ENCODE data around the gene HMCN2.
"Not testable (repeated sequence)": the region's sequence is repeated elsewhere in the genome, so short reads cannot be mapped to it uniquely, and the experiment has no call there.

The HMCN2 gene

DNA sequence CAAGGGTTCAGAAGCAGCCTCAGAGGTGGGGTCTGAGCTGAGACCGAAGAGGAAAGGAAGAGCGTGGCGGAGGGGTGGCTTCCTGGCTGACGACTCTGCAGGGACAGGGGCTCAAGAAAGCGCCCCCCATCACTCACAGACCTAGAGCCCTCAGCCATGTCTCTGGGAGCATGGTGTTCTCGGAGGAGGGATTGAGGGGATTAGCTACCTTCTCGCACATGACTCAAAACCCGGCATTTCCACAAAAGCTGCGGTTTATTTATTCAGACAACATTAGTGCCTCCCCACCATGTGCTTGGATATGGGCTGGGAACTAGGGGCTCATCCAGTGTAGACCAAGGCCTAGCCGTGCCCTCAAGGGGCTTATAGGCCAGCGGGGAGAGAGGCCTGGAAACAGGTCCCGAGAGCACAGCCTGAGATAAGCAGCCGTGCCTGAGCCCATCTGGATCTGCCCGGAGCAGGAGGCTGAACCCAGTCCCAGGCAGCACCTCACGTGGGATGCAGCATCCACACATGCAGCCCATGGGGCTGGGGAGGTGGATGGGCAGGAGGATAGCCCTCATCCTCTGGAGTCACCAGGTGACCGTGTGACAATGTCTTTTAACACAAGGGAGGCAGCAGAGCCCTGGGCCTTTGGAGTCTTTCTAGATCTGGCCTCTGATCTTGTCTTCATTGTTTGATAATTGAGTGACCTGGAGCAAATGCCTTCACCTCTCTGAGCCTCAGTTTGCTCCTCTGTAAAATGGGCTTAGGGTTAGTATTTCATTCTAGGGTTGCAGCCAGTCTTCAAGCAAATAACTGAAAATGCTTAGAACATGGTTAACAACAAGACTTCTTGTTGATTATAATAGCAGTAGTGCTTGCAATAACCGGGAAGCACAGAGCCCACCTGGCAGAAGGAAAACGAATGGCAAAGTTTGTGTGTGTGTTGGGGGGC, 878 bp upstream of the HMCN2 start:
- no peak for DNase-seq

DNA sequence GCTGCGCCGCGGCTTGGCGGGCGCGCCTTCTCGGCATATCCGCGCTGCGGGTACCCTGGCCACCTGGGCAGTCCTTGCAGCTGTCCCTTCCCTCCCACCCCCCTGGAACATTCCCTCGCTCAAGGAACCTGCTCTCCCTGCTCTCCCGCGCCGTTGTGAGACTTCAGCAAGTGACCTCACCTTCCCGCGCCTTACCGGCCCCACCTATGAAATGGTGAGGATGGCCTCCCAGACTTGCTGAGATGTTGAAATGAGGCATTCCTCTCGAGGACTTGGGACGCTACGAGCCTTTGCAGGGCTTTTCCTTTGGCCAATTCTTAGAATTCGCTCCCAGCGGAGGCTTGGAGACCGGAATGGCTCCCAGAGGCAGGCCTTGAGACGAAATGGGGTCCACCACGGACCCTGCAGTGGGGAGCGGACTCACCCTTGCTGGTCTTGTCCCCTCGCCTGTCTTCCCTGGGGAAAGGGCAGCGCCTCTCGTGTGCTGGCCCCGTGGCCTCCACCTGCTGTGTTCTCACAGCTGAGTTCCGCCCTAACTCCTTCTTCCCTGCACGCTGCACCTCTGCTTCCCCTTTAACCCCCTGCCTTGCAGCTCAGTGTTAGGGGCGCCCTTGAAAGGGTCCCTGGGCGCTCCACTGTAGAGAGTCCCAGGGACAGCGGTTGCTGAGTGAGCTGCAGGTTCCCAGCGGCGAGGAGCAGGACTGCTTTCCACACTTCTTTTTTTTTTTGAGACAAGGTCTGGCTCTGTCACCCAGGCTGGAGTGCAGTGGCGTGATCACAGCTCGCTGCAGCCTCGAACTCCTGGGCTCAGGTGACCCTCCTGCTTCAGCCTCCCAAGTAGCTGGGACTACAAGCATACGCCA, 907 bp downstream of the HMCN2 start:
- no peak for DNase-seq

GRCh38 chr9:130267930-130268329, 2.4 kb downstream of the HMCN2 start:
- DNase-seq = no peak

- no peak for DNase-seq
Measured at GRCh38 chr9:130268521-130269211, 3.1 kb downstream of the HMCN2 start.

GRCh38 chr9:130271473-130271872, 5.9 kb downstream of the HMCN2 start:
- no peak for DNase-seq

DNA sequence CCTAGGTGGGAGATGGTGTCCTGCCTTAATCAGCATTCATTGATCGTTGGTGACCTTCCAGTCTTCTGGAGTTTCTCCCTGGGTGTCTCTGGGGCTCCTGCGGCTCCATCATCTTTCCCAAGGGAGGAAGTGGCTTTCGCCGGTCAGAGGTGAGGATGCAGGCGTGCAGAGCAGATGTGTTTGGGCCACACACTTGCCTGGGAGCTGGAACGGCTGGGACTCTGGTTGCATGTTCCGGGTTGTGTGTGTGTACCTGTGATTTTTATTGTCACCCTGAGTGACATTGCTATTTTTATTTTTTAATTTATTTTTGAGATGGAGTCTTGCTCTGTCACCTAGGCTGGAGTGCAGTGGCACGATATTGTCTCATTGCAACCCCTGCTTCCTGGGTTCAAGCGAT, 9.6 kb downstream of the HMCN2 start:
- no peak for DNase-seq

DNA sequence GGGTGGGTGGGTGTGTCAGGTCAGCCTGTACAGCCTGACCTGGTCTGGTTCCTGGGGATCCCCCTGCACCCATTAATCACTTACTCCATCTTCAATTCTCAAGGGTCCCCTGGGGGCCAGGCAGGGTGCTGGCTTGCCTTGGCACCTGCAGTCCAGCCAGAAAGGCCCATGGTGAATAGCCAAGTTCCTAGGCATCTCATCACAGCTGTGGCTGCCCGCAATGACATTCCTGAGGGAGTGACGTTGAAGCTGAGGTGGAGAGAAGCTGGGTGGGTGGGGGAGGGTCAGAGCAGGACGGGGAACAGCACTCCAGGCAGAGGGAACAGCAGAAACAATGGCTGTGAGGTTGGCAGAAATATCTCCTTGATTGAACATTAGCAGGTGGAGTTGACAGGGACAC, 10.6 kb downstream of the HMCN2 start:
- no peak for DNase-seq

DNA sequence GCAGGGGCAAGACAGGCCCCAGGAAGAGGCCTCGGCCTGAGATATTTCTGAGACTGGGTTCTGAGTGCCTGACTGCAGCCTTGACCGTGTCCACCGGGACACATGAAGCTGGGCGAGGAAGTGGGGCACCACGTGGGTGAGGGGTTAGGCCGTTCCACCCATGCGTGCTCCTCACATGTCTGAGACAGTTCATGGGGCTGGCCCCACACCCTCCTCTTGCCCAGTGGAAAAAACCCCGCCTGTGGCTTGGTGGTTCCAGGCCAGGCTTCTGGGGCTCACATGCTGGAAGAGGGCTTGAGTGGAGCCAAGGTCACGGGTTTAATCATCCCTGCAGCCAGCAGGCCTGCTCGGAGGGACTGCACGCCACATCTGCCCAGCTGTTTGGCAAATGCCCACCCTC, 11.4 kb downstream of the HMCN2 start:
- DNase-seq = no peak

DNA sequence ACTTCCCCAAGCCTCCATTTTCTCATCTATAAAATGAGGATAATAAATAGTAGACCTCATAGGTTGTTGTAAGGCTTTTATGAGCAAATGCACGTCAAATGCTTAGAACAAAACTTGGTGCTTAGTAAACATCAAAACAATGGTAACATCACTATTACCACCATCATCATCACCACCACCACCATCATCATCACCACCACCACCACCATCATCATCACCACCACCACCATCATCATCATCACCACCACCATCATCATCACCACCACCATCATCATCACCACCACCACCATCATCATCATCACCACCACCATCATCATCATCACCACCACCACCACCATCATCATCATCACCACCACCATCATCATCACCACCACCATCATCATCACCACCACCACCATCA, 12.0 kb downstream of the HMCN2 start:
- DNase-seq = not testable (repeated sequence)

DNA sequence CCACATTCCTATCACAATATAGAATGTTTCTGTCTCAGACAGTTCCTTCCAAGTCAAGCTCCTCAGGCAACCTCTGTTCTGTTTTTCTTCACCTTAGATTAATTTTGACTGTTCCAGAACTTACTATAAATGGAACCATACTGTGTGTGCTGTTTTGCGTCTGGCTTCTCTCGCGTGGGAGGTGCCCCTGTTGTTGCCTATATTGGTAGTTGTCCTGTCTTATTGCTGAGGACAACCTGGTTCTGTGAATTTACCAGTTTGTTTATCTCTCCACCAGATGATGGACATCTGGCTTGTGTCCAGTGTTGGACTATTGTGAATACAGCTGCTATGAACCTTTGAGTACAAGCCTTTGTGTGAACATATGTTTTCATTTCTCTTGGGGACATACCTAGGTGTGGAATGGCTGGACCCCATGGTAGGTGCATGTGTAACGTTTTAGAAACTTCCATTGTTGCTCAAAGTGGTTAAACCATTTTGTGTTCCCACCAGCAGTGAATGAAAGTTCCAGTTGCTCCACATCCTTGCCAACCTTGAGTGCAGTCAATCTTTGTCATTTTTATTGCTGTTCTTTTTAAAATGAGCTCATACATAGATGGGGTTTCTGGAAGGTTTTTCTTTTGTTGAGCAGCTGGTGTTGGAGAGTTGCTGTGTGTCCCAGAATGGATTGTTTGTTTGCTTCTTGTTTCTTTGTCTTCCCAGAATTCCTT, 18.1 kb downstream of the HMCN2 start:
- no peak for DNase-seq

- no peak for DNase-seq
Measured at GRCh38 chr9:130284249-130284625, 18.7 kb downstream of the HMCN2 start.

GRCh38 chr9:130284690-130285089, 19.1 kb downstream of the HMCN2 start:
- no peak for DNase-seq

DNA sequence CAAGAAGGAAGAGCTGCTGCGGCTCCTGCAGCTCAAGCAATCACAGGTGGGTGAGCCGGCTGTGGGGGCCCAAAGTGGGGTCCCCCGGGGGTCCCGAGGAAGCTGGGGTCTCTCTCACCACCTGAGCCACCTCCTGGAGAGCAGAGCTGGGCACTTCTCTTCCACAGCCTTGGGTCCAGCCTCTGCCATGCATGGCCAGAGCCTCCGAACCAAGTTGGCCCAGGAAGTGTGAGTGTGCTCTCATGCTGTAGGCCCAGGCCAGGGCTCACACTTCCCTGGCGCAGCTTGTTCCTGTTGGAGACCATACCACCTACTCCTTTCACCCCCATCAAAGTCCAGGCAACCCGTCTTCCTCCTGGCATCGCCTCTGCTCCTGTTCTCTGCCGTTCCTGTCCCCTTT, 19.7 kb downstream of the HMCN2 start:
- no peak for DNase-seq

DNA sequence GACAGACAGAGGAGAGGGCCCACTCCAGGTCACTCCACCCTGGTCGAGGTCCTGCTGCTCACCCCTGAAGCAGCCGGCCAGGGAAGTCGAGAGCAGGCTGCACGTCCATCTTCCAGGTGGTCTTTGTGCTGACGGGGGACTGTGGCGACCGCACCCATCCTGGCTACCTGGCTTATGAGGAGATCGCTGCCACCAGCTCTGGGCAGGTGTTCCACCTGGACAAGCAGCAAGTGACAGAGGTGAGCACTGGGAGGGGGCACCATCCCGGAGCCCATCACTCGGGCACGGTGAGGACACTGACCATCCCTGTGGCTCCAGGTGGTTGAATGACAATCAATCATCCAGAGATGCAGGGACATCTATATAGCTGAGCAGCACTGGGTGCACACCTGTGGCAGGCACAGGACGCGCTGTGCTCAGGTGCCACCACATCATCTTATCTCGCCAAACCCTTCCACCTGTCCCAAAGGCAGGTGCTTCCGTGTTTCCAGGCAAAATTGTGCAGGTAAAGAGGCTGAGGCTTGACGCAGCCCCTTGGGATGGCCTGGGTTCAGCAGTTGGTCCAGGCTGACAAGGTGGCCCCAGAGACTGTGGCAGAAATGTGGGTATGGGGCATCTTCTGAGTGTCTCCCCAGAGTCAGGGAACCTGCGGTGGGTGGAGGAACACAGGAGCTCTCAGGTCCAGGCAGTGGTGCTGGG, 20.7 kb downstream of the HMCN2 start:
- no peak for DNase-seq

DNA sequence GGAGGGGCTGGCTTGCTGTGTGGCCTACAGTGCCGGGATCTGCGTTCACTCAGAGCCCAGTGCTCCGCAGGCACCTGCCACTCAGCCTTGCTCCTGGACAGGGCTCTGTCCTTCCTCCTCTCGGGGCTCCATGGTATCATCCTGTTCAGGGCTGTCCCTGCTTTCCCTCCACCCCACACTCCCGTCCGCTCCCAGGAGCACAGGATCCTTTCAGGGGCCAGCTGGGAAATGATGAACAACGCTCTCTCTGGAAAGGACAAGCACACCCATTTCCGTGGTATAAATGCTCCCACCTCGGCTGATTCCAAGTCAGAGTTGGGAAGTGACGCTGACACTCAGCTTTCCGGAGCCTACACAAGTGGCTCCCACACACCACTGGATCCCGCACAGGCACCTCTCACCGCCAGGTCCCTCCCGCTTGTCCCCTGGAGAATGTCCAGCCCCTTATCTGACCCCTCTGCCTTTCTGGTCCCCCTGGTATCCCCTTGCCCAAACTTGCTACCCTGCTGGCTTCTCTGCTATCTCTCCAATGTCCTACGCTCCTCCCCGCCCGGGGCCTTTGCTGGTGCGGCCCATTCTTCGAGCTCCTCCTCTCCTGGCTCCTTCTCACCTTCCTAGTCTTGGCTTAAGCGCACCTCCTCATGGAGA, 21.3 kb downstream of the HMCN2 start:
- DNase-seq = no peak

DNA sequence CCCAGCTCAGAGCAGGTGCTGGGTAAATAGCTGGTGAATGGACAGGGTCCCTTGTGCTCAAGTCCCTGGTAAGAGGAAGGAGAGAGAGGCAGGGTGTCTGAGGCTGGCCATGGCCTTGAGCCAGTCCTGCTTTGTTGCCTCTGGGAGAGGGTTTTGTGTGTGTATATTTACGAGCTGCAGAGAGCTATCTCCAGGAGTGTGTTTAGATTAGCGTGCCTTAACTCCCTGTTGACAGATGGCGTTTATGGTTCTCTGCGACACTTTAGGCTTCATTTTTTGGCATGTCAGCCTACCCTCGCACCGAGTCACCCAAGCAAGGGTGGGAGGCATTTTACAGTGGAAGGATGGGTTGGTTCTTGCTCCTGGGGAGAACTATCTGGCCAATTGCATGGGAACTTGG, 22.2 kb downstream of the HMCN2 start:
- peak in 1 of 2 experiments; percentile 9 for DNase-seq

GRCh38 chr9:130288393-130288792, 22.8 kb downstream of the HMCN2 start:
- no peak for DNase-seq

DNA sequence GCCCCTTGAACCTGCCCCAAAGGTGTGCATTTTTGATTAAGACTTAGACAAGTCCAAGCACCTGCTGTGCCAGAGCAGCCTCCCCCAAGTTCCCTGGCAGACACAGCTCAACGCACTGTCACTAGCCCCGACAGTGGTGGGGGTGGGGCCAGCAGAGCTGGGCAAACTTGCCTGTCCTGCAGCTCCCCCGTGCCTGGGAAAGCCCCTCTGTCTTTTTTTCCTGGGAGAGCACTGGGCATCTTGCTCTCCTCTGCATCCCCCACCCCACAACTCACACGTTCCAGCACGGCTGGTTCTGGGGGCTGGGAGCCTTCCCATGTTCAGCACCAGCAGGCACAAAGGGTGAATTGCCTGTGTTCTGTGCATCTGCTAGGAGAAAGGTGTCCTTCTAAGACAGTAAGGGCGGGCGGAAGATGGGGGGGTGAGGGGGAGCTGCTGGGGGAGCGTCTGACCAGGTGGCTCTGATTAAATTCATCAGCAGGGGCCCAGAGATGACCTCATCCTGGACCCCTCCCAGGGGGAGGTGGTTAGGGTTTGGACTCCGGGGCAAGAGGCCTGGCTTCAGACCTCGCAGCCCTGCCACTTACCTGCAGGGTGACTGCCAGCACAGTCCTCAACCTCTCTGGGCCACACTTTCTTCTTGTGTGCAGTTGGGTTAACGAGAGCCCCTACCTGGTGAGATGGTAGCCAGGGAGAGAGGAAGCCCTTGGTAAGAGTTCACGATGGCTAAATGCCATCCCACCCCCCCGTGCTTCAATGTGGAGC, 23.5 kb downstream of the HMCN2 start:
- DNase-seq = no peak

DNA sequence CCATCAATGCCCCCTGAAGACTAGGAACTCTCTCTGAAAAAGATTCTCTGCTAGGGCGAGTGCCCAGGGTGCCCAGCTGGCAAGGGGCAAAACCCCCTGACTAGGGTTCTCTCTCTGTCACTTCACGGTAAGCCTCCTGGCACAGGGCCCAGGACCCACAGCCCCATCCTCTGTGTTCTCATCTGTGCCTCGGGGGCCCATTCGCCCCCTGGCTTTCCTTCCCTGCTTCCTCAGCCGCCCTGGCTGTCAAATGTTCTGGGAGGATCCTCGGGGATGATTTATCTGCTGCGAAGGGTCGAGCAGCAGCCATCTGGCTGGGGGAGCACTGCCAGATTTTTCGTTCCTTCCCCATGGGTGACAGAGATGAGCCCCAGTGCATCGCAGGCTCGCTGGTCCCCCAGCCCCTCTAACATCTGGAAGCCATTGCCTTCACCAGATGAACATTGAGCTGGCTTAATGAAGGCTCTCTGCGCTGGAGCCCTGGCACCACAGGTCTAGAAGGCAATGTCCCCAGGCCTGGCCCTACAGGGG, 24.2 kb downstream of the HMCN2 start:
- no peak for DNase-seq
